Fibroblast of mammary gland (primary cell): ENCODE measurements around the gene TMTC1.

ENCODE experiments used
- DNase-seq: peaks from one replicate; pipeline ENCODE4 v3.0.0-alpha.2; 2010; ENCODE audit warnings: low read depth
- H3K4me3 ChIP-seq: 2 replicates; pipeline ENCODE4 v1.5.1; 2011; ENCODE audit warnings: low read depth, mild to moderate bottlenecking, low read length, moderate library complexity; ENCODE audit not compliant: control insufficient read depth
- CTCF ChIP-seq: conservative IDR thresholded peaks from 2 replicates; pipeline ENCODE4 v1.5.1; 2011; ENCODE audit warnings: low read depth, low read length, inconsistent platforms; ENCODE audit not compliant: control insufficient read depth, insufficient read depth

TMTC1 gene

GRCh38 chr12:29552324-29552927 lies 231.3 kb downstream of the TMTC1 start:
- TF ChIP-seq CTCF: peak; percentile 98
- DNase-seq: peak; percentile 70
- H3K4me3 ChIP-seq: no peak overlapping the region

GRCh38 chr12:29551812-29552211 lies 231.9 kb downstream of the TMTC1 start:
- TF ChIP-seq CTCF: no peak
- H3K4me3 ChIP-seq: no peak overlapping the region
- no peak for DNase-seq

GRCh38 chr12:29547864-29548263 lies 235.9 kb downstream of the TMTC1 start:
- H3K4me3 ChIP-seq: no peak overlapping the region
- TF ChIP-seq CTCF: no peak
- DNase-seq: no peak

GRCh38 chr12:29547151-29547632 lies 236.6 kb downstream of the TMTC1 start:
- DNase-seq: peak; percentile 82
- no peak for TF ChIP-seq CTCF
- H3K4me3 ChIP-seq: no peak overlapping the region

GRCh38 chr12:29546000-29546399 lies 237.7 kb downstream of the TMTC1 start:
- TF ChIP-seq CTCF: no peak
- H3K4me3 ChIP-seq: no peak overlapping the region
- peak; percentile 35 for DNase-seq

- no peak overlapping the region for H3K4me3 ChIP-seq
- no peak for TF ChIP-seq CTCF
- DNase-seq: no peak
These were observed 238.7 kb downstream of the TMTC1 start for GRCh38 chr12:29545102-29545467.
